Hepatocyte (in vitro differentiated cells): Measurements from ENCODE around the gene RNF121.

Experiments used
- CTCF ChIP-seq: fragments of 200-600 bp; sonication (generic); IDR thresholded peaks from 2 replicates; pipeline ENCODE4 v1.5.1; 2016; ENCODE audit warnings: antibody characterized with exemption, mild to moderate bottlenecking; ENCODE audit not compliant: poor library complexity
- EZH2 ChIP-seq: fragments of 200-600 bp; sonication (generic); IDR thresholded peaks from 2 replicates; pipeline ENCODE4 v1.6.1; 2016; ENCODE audit warnings: antibody characterized with exemption, mild to moderate bottlenecking, borderline replicate concordance
- EZH2phosphoT487 ChIP-seq: fragments of 200-600 bp; sonication (generic); IDR thresholded peaks from one replicate; pipeline ENCODE4 v1.6.1; 2018; ENCODE audit warnings: antibody characterized with exemption, mild to moderate bottlenecking, low read depth, moderate library complexity; ENCODE audit not compliant: unreplicated experiment, severe bottlenecking

- TF ChIP-seq CTCF (no peak), EZH2 (no peak), EZH2phosphoT487 (no peak)
Measured at GRCh38 chr11:71979094-71979493, 50.2 kb downstream of the RNF121 start.
